HEK293T (cell line): Measurements from ENCODE around the gene ARNT2.

ENCODE experiments used
- ARNT ChIP-seq: fragments of 450-650 bp; IDR thresholded peaks from 2 replicates; pipeline ENCODE4 v1.6.1; 2017; ENCODE audit warnings: mild to moderate bottlenecking
- BHLHE40 ChIP-seq: fragments of 450-650 bp; IDR thresholded peaks from 2 replicates; pipeline ENCODE4 v1.6.1; 2016; ENCODE audit warnings: mild to moderate bottlenecking, moderate library complexity, borderline replicate concordance
- CTBP1 ChIP-seq: fragments of 450-650 bp; IDR thresholded peaks from 2 replicates; pipeline ENCODE4 v1.6.1; 2016; ENCODE audit warnings: borderline replicate concordance
- ELF4 ChIP-seq: fragments of 450-650 bp; IDR thresholded peaks from 2 replicates; pipeline ENCODE4 v1.6.1; 2017; ENCODE audit warnings: antibody characterized with exemption
- FOXA1 ChIP-seq: fragments of 450-650 bp; IDR thresholded peaks from 2 replicates; pipeline ENCODE4 v1.6.1; 2016; ENCODE audit warnings: mild to moderate bottlenecking
- FOXM1 ChIP-seq: fragments of 450-650 bp; IDR thresholded peaks from 2 replicates; pipeline ENCODE4 v1.6.1; 2017; ENCODE audit warnings: mild to moderate bottlenecking, borderline replicate concordance
- HDGF ChIP-seq: fragments of 450-650 bp; IDR thresholded peaks from 2 replicates; pipeline ENCODE4 v1.6.1; 2017; ENCODE audit warnings: antibody characterized with exemption, borderline replicate concordance
- NFRKB ChIP-seq: fragments of 450-650 bp; IDR thresholded peaks from 2 replicates; pipeline ENCODE4 v1.6.1; 2016; ENCODE audit warnings: mild to moderate bottlenecking, moderate library complexity
- SP1 ChIP-seq: fragments of 450-650 bp; IDR thresholded peaks from 2 replicates; pipeline ENCODE4 v1.6.1; 2017
- SUZ12 ChIP-seq: fragments of 450-650 bp; IDR thresholded peaks from 2 replicates; pipeline ENCODE4 v1.6.1; 2016; ENCODE audit warnings: mild to moderate bottlenecking
- TARDBP ChIP-seq: fragments of 450-650 bp; IDR thresholded peaks from 2 replicates; pipeline ENCODE4 v1.6.1; 2016
- ZNF384 ChIP-seq: fragments of 450-650 bp; IDR thresholded peaks from 2 replicates; pipeline ENCODE4 v1.6.1; 2016
- TF ChIP-seq, protein P1 (sequence below): fragments of 450-650 bp; IDR thresholded peaks from 2 replicates; pipeline ENCODE4 v1.6.1; 2016

DNA sequence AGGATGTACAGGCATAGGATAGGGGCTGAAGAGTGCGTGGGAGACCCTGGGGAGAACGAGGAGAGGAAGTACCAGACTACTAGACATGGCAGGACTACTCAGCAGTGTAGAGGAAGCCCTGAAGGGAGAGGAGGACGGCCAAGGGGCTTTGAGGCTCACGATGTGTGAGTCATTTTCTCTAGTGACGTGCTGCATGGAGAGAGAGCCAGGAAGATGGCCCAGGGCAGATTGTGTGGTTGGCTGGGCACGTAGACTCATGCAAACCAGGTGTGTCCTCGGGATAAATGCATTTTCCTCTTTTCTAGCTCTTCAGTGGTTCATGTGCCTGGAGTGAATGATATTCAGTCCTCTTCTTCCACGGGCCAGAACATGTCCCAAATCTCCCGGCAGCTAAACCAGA is 175.9 kb downstream of the ARNT2 start:
- no peak for TF ChIP-seq SP1
- TF ChIP-seq SUZ12: no peak
- TF ChIP-seq NFRKB: no peak
- TF ChIP-seq BHLHE40: no peak
- TF ChIP-seq TARDBP: no peak
- no peak for TF ChIP-seq ELF4
- no peak for TF ChIP-seq CTBP1
- TF ChIP-seq ARNT: no peak
- no peak for TF ChIP-seq ZNF384
- TF ChIP-seq FOXA1: no peak
- TF ChIP-seq, protein P1, sequence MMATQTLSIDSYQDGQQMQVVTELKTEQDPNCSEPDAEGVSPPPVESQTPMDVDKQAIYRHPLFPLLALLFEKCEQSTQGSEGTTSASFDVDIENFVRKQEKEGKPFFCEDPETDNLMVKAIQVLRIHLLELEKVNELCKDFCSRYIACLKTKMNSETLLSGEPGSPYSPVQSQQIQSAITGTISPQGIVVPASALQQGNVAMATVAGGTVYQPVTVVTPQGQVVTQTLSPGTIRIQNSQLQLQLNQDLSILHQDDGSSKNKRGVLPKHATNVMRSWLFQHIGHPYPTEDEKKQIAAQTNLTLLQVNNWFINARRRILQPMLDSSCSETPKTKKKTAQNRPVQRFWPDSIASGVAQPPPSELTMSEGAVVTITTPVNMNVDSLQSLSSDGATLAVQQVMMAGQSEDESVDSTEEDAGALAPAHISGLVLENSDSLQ: no peak
- no peak for TF ChIP-seq HDGF
- no peak for TF ChIP-seq FOXM1
